ENCODE measurements around the gene TASOR2. TPM values are rescaled to one million over a fixed set of nuclear protein-coding genes. Genes with fewer than 3 reads are reported as not detected.

Gene TASOR2
- total and polyA plus RNA-seq, 11 donors, result 9.6 to 47.2 (median 32.9) TPM

DNA sequence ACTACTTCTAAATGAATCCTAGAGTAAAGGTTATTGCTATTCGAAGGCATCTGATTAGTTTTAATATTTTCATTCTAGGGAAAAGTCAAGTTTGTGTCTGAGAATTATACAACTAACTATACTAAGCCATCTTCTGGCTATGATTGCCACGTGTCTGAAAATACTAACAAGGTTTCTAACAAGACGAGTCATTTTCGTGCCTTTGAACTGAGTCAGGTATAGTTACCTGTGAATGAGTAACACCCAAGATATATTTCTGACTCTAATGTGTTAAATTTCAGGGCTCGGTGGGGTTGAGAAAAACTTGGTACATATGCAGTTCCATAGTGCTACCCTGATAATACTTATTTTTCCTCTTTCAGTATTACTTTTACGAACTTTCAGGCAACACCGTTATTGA lies 35.5 kb downstream of the TASOR2 start:
- Histone ChIP-seq H3K4me1 (no peaks in the 10 kb centered on the region), H3K4me3 (no peak overlapping the region), H3K36me3 (peaks cover 0 to 49% (median 37%) of the 10 kb centered on the region in 9 donors), H3K27me3 (no peaks in the 10 kb centered on the region), H3K9me3 (no peaks in the 10 kb centered on the region), H3K27ac (no peak overlapping the region)
- TF ChIP-seq POLR2A (IDR thresholded peaks at IDR 0.05), result no peak
- TF ChIP-seq, protein P1, sequence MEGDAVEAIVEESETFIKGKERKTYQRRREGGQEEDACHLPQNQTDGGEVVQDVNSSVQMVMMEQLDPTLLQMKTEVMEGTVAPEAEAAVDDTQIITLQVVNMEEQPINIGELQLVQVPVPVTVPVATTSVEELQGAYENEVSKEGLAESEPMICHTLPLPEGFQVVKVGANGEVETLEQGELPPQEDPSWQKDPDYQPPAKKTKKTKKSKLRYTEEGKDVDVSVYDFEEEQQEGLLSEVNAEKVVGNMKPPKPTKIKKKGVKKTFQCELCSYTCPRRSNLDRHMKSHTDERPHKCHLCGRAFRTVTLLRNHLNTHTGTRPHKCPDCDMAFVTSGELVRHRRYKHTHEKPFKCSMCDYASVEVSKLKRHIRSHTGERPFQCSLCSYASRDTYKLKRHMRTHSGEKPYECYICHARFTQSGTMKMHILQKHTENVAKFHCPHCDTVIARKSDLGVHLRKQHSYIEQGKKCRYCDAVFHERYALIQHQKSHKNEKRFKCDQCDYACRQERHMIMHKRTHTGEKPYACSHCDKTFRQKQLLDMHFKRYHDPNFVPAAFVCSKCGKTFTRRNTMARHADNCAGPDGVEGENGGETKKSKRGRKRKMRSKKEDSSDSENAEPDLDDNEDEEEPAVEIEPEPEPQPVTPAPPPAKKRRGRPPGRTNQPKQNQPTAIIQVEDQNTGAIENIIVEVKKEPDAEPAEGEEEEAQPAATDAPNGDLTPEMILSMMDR (IDR thresholded peaks at IDR 0.05), result no peak
- 96 to 98% (median 97%) methylated on average over 7 of the region's 7 CpGs for WGBS, 4 donors
- DNase-seq (no peak), ATAC-seq (no peak)
- intact Hi-C loops (cut with DNase I), result no loop called here

DNA sequence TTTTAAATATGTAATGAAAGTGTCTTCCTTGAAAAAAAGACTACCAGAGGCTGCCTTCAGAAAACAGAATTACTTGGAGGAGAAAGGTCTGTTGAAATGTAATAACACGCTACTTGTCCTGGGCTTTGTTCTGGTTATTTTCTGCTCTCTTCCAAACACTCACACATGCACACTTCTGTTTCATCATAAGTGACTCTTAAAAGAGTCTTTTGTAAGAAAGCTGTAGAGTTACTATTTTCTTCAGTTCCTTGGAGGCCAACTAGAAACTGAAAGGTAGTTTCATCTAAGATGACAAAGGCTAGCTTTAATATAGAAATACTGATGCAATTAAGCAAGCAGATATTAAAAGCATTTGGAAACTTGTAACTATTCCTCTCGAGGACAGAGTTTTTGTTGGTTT lies 39.1 kb downstream of the TASOR2 start:
- intact Hi-C loops (cut with DNase I), result no loop called here
- H3K27ac ChIP-seq, result no peak overlapping the region
- no peak overlapping the region for H3K4me3 ChIP-seq
- no peaks in the 10 kb centered on the region for H3K27me3 ChIP-seq
- no peaks in the 10 kb centered on the region for H3K4me1 ChIP-seq
- H3K9me3 ChIP-seq, result no peaks in the 10 kb centered on the region
- WGBS, 4 donors, result 68 to 80% (median 76%) methylated on average over 2 of the region's 2 CpGs
- no peak for ATAC-seq
- TF ChIP-seq, protein P1 (IDR thresholded peaks at IDR 0.05), result no peak
- DNase-seq, result no peak
- H3K36me3 ChIP-seq, result peaks cover 0 to 80% (median 70%) of the 10 kb centered on the region in 9 donors

DNA sequence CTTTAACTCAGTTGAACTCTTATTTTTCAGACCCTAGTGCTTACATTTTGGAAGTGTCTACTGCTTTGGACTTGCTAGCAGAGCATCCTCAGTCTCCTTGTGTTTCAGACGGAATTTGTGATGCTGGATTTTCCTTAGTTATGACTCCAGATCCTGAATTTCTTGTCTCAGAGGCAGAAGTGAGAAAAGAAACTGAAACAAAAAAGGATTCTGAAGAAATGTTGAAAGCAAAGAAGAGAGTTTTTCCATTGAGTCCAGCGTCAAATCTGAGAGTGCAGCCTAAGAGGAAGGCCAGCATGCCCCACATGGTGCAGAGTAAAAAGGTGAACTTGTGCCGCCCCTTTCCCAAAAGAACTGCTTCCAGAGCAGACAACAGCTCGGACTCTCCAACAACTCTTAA lies 46.1 kb downstream of the TASOR2 start:
- no peaks in the 10 kb centered on the region for H3K27me3 ChIP-seq
- peaks cover 0 to 6% (median 0%) of the 10 kb centered on the region in 12 donors for H3K4me1 ChIP-seq
- no peaks in the 10 kb centered on the region for H3K9me3 ChIP-seq
- TF ChIP-seq, protein P1 (IDR thresholded peaks at IDR 0.05), result no peak
- TF ChIP-seq POLR2A (IDR thresholded peaks at IDR 0.05), result no peak
- intact Hi-C loops (cut with DNase I), result no loop called here
- DNase-seq (no peak), ATAC-seq (no peak)
- WGBS, 4 donors, result 90 to 95% (median 93%) methylated on average over 4 of the region's 4 CpGs
- H3K27ac ChIP-seq, result no peak overlapping the region
- no peak overlapping the region for H3K4me3 ChIP-seq
- H3K36me3 ChIP-seq, result peaks cover 0 to 98% (median 71%) of the 10 kb centered on the region in 9 donors

DNA sequence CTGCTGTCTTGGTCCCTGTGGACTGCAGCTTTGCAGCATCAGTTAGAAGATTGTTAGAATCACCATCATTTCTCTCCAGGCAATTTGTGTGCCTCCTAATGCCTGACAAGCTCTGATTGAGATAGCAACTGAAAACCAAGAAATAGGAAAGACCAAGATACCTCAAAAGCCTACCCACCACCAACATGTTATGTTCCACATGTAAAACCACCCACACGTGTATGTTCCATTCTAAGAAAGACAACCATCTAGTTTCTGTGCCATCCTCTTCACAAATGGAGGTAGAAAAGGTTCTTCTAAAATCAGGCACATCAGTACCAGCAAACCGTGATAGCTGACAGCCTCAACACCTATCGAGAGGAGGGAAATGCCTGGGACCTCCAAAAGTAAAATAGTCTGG lies 46.9 kb downstream of the TASOR2 start:
- Histone ChIP-seq H3K4me3 (no peak overlapping the region), H3K27me3 (no peaks in the 10 kb centered on the region), H3K9me3 (no peaks in the 10 kb centered on the region), H3K27ac (peak overlapping the region in 6 of 12 donors; percentile 4 to 56 (median 30)), H3K36me3 (peaks cover 0 to 93% (median 70%) of the 10 kb centered on the region in 9 donors), H3K4me1 (peaks cover 0 to 6% (median 0%) of the 10 kb centered on the region in 12 donors)
- 63 to 96% (median 76%) methylated on average over 3 of the region's 3 CpGs for WGBS, 4 donors
- DNase-seq (no peak), ATAC-seq (peak in 1 of 4 donors; percentile 5)
- TF ChIP-seq POLR2A (IDR thresholded peaks at IDR 0.05), result no peak
- TF ChIP-seq, protein P1 (IDR thresholded peaks at IDR 0.05), result no peak
- intact Hi-C loops (cut with DNase I), result no loop called here
